GM12865 (cell line): ENCODE measurements around the gene DEFB113.
A peak's percentile ranks its signal among the peaks of the same experiment; 100 is the strongest.

ENCODE experiments used
- DNase-seq: peaks from one replicate; pipeline ENCODE4 v3.0.0; 2010; ENCODE audit warnings: low read depth
- H3K4me3 ChIP-seq: 2 replicates; pipeline ENCODE4 v1.5.1; 2011; ENCODE audit warnings: mild to moderate bottlenecking, low read depth, low read length, control low read depth
- TF ChIP-seq, protein P1 (sequence below): IDR thresholded peaks from 2 replicates; pipeline ENCODE4 v1.5.1; 2011; ENCODE audit warnings: low read length, control low read depth, low read depth, inconsistent platforms; ENCODE audit not compliant: insufficient read depth; ENCODE audit errors: missing control alignments

DEFB113 gene

GRCh38 chr6:49982046-49982445 is 12.6 kb upstream of the DEFB113 start:
- DNase-seq, result no peak
- H3K4me3 ChIP-seq, result no peak overlapping the region

GRCh38 chr6:49980898-49981297 is 11.5 kb upstream of the DEFB113 start:
- no peak overlapping the region for H3K4me3 ChIP-seq
- peak; percentile 50 for DNase-seq
- TF ChIP-seq, protein P1, sequence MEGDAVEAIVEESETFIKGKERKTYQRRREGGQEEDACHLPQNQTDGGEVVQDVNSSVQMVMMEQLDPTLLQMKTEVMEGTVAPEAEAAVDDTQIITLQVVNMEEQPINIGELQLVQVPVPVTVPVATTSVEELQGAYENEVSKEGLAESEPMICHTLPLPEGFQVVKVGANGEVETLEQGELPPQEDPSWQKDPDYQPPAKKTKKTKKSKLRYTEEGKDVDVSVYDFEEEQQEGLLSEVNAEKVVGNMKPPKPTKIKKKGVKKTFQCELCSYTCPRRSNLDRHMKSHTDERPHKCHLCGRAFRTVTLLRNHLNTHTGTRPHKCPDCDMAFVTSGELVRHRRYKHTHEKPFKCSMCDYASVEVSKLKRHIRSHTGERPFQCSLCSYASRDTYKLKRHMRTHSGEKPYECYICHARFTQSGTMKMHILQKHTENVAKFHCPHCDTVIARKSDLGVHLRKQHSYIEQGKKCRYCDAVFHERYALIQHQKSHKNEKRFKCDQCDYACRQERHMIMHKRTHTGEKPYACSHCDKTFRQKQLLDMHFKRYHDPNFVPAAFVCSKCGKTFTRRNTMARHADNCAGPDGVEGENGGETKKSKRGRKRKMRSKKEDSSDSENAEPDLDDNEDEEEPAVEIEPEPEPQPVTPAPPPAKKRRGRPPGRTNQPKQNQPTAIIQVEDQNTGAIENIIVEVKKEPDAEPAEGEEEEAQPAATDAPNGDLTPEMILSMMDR, result no peak

More at GRCh38 chr6:49982046-49982445, 12.6 kb upstream of the DEFB113 start:
- TF ChIP-seq, protein P1, result no peak

GRCh38 chr6:49979584-49979983 is 10.2 kb upstream of the DEFB113 start:
- TF ChIP-seq, protein P1, result no peak
- no peak overlapping the region for H3K4me3 ChIP-seq
- peak; percentile 48 for DNase-seq

DNA sequence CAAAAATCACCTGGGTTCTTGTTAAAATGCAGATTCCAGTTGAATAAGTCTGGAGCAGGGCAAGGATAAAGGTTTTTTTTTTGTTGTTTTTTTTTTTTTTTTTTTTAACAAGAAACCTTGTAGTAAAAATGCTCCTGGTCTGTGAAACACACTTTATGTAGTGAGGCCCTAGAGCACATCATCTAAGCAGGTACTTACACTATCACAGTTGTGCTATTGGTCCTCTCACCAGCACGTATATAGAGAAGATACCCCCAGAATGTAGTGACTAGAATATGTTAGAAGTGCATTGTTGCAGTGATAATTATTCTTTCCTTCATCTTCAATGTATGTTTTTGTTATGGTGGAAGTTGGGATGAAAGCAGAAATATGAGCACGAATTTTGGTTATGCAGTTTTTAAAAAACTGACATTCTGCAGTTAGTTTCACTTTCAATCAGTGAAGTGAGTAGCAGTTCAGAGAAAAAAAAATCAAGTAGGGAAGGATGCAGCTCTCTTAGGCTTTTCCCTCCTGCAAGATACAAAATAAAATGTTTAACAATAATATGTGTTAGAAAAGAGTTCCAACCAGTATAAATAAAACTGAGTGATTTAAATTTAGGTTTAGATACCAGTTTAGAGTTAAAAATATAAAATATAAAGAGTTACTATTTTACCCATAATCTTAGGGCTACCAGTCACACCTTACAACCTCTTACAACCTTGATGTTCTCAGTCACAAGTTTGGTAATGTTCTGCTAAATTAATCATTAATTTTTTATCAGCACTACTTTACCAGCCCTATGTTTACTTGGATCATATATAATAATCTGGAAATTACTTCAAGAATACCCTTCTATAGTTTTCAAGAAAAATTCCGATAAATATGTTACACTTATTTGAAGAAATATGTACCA is 9.2 kb upstream of the DEFB113 start:
- TF ChIP-seq, protein P1, result no peak
- DNase-seq, result peak; percentile 6
- H3K4me3 ChIP-seq, result peak overlapping the region; percentile 13; the same call in 1 of the 2 replicates

DNA sequence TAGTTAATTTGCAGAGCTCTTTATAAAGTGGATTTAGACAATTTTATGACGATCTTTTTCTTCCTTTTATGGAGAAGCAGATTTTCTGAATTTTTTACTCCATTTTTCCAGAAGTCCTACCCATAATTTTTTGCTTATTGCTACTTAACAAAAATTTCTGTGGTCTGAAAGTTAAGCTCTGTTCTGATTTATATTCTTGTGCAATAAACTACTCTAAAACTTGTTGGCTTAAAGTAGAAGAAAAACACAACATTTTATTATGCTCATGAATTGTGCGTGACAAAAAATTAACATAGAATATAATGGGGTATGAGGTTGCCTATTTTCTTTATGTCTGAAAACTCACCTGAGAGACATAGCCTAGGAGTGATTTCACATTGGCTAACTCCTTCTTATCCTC is 2.6 kb downstream of the DEFB113 start:
- no peak overlapping the region for H3K4me3 ChIP-seq
- TF ChIP-seq, protein P1, result no peak
- no peak for DNase-seq

- DNase-seq, result no peak
- no peak overlapping the region for H3K4me3 ChIP-seq
- TF ChIP-seq, protein P1, result no peak
Observed at GRCh38 chr6:49966334-49966733, 3.1 kb downstream of the DEFB113 start.

GRCh38 chr6:49964064-49964463 is 5.4 kb downstream of the DEFB113 start, which contains the start of gene DEFB114:
DEFB114 (minus strand) TSS chr6:49964164; CDS start chr6:49964105, 59 bp downstream.
- no peak within 1 kb of the TSS for H3K4me3 ChIP-seq
- DNase-seq, result no peak
- TF ChIP-seq, protein P1, result no peak
